ENCODE data around the gene RAB11FIP4.

- TF ChIP-seq POLR2A (IDR thresholded peaks at IDR 0.05; ENCODE audit: low read depth, low read length) = no peak
- peak; percentile 36 to 54 for TF ChIP-seq CTCF (IDR thresholded peaks at IDR 0.05; ENCODE audit: extremely low read depth in 1 of 2, insufficient read depth in 1 of 2, low read depth in 1 of 2, low read length in 2 of 2)
- no peak for TF ChIP-seq MYC (IDR thresholded peaks at IDR 0.05; ENCODE audit: low read depth, low read length)
Observed at GRCh38 chr17:31373150-31374093, 18.1 kb upstream of the RAB11FIP4 start.
